ENCODE data around the gene CT45A5.
"Not testable (repeated sequence)": the region's sequence is repeated elsewhere in the genome, so short reads cannot be mapped to it uniquely, and the experiment has no call there.

GRCh38 chrX:135768091-135768490, 17.2 kb downstream of the CT45A5 start, which contains the start of gene CT45A3:
- TF ChIP-seq POLR2A, CTCF, POLR2AphosphoS5, EP300 (IDR thresholded peaks at IDR 0.05): not testable (repeated sequence)
